NCI-H146 treated with DMSO at 0.1 percent for 48 hours (cell line): Measurements from ENCODE around the gene FZD8.
A peak's percentile ranks its signal among the peaks of the same experiment; 100 is the strongest.

Experiments used
- DNase-seq: peaks from one replicate; lab custom pipeline; 2025; ENCODE audit not compliant: unreplicated experiment; lab: John Stamatoyannopoulos, UW

The FZD8 gene

DNA sequence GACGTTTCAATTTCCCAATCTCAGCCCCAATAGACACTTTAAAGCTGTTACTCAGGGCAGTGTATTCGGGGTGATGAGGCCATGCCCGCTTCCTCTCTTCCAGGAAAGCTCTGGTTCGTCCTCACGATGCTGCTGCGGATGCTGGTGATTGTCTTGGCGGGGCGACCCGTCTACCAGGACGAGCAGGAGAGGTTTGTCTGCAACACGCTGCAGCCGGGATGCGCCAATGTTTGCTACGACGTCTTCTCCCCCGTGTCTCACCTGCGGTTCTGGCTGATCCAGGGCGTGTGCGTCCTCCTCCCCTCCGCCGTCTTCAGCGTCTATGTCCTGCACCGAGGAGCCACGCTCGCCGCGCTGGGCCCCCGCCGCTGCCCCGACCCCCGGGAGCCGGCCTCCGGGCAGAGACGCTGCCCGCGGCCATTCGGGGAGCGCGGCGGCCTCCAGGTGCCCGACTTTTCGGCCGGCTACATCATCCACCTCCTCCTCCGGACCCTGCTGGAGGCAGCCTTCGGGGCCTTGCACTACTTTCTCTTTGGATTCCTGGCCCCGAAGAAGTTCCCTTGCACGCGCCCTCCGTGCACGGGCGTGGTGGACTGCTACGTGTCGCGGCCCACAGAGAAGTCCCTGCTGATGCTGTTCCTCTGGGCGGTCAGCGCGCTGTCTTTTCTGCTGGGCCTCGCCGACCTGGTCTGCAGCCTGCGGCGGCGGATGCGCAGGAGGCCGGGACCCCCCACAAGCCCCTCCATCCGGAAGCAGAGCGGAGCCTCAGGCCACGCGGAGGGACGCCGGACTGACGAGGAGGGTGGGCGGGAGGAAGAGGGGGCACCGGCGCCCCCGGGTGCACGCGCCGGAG, 34.4 kb downstream of the FZD8 start:
- no peak for DNase-seq

DNA sequence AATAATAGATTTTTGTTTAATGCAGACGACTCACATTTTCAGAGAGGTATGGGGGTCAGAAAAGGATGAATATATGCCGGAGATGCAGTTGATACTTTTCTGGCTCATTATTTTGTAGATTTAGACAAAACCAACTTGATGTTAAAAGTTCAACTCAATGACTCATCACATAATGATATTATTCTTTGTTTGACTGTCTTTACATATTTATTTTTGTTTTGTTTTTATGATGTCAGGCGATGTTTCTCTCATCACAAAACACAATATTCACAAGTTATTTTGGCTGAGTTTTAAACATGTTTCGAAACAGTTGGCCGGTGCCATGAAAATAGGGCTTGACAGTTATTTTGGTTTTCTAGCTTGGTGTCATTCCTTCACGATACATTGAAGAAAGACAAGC, 35.7 kb downstream of the FZD8 start:
- DNase-seq = no peak

DNA sequence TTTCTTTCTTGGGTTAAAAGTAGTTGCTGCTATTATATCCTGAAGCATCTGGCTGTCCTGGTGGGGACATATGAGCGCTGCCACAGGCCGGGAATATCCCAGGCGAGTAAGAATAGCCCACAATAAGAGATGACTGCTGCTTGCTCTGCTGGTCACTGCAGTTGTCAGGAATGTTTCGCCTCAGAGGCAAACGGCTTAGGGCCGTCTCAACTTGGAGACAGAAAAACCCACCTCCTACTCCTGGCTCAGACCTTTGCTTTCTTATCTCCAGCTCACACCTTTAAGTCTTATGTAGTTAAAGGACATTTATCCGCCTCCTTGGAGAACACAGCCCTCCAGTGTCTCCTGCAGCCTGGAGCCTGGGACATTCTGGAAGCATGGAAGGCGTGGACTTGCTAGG, 36.9 kb downstream of the FZD8 start, which contains the start of gene GJD4:
Gene GJD4, plus strand, starts transcription at position 151 of the 400 bp plus-strand sequence. Its CDS starts 227 bp downstream, at position 378.
- no peak for DNase-seq

DNA sequence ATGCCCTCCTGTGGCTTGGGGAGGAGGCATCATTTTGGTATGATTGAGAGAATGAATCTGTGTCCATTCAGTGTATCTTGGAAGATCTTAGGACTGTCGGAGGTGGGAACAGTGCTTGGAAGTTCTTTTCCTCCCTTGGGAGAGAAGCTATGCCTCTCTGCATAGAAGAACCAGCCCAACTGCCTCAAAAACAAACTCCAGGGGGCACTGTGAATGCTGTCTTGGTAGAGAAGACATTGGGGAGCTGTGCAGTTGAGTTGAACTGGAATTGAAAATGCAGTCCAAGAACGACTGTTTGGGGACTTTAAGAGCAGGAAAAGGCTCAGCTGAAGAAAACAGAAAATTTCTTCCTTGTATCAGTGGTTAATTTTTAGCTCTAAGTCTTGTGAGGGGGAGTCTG, 41.9 kb downstream of the FZD8 start:
- no peak for DNase-seq

DNA sequence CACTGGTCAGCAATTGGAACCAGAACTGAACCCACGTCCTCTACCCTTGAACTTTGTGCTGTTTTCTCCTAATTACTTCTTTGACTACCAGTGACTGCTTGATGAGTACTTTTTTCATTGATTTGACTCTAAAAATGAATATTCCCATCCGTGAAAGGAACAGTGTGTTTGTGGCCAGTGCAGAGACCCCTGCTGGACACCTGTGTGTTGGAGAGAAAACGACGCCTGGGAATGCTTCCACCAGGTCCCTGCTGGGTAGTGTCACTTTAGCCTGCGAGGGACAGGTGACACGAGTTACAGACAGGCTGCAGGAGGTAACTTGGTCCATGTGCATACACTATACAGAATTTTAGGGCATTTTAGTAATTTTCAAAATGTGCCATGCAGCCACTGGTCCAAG, 43.7 kb downstream of the FZD8 start:
- DNase-seq = no peak

DNA sequence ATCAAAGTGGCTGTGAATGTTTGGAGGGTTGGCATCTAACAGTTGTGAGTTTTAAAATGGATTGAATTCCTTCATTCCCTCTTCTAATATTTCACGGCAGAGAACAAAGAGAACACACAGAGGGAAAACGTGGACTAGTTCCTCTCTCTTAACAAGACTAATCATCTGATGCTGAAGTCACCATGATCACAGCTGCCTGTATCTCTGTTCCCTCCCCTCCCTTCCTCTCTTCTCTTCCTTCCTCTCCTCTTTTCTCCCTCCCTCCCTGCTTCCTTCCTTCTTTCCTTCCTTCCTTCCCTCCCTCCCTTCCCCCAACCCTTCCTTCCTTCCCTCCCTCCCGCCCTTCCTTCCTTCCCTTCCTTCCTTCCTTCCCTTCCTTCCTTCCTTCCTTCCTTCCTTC, 47.0 kb downstream of the FZD8 start:
- no peak for DNase-seq

DNA sequence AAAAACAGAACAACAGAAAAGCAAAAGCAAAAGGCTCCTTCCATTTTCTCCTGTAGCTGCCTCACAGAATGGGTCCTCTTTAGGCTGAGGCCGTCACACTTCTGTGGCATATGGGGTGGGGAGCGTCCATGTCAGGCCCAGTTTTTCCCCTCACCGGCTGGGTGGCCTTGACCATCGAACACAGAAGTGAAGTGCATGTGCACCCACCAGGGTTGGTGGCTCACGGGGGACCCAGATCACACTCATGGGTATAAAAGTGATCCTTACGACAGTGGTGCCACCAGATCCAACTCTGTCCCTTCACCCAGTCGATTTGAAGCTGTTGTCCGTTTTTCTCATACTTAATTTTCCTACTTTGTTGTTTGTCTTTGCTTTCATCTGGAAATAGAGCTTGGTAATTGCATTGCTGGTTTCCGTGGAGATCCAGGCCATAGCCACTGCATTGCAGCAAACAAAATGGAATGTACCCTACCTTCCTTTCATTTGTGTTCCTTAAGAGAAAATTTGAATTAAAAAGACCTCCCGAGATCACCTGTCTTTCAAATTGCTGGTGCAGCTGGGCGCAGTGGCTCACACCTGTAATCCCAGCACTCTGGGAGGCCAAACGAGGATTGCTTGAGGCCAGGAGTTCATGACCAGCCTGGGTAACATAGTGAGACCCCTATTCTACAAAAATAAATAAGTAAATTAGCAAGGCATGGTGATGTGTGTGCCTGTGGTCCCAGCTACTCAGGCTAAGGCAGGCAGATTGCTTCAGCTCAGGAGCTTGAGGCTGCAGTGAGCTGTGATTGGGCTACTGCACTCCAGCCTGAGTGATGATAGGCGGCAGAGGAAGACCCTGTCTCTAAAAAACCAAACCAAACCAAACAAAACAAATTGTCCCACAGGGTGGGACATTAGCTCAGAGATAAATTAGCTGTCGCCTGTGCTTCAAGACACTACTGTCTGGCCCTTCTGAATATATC, 47.7 kb downstream of the FZD8 start:
- peak; percentile 13 for DNase-seq

DNA sequence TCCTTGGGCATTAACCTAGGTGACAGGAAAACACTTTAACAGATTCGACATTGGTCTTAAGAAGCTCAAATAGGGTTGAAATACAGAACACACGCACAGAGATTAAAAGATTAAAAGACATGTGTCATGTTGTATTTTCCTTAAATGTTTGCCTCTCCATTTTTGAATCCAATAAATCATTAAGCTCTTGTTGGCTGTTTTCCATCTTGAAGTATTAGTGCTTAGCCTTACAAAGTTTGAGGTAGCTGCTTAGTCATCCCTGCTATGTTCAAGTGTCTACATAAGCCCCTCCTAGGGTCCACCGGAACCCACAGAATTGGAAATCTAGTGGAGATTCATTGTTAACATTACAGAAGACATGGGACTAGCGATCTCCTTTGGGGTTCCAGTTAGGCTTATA, 49.7 kb downstream of the FZD8 start:
- DNase-seq = no peak

DNA sequence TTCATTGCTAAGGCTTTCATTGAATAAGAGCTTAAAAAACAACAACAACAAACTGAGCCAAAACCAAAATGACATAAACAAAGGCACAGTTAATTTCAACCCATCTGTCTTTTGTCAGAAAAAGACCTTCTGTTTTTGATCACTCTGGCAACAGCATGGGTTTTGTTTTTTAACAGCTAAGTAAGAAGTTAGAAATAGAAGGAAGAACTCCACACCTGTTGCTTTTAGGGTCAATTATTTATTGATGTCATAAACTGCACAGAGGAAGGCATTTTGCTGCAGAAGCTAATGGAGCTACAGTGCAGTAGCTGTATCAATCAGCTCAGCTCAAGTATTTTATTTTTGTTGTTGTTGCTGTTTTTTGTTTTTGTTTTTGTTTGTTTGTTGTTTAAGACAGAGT, 53.3 kb downstream of the FZD8 start:
- no peak for DNase-seq
